Fibroblast of lung (primary cell): Measurements from ENCODE around the gene SLCO2B1. TPM values are rescaled to one million over a fixed set of nuclear protein-coding genes. Genes with fewer than 3 reads are reported as not detected.

Experiments used
- DNase-seq, 2 donors: peaks; one replicate each; pipeline versions ENCODE4 v3.0.0 to v3.0.0-alpha.2; 2010; ENCODE audit warnings: low read depth in 2 of 2
- H2AFZ ChIP-seq: 2 replicates; pipeline ENCODE4 v1.5.1; 2012; ENCODE audit warnings: low read length, control low read depth, inconsistent platforms
- H3K27ac ChIP-seq: 2 replicates; pipeline ENCODE4 v1.5.1; 2011; ENCODE audit warnings: low read length, control low read depth; ENCODE audit not compliant: insufficient read depth
- H3K27me3 ChIP-seq: 2 replicates; pipeline ENCODE4 v1.5.1; 2011; ENCODE audit warnings: mild to moderate bottlenecking, low read length; ENCODE audit not compliant: control insufficient read depth, insufficient read depth
- H3K36me3 ChIP-seq: 2 replicates; pipeline ENCODE4 v1.5.1; 2011; ENCODE audit warnings: low read length; ENCODE audit not compliant: control insufficient read depth, insufficient read depth
- H3K4me1 ChIP-seq: 2 replicates; pipeline ENCODE4 v1.5.1; 2011; ENCODE audit warnings: low read length; ENCODE audit not compliant: control insufficient read depth, insufficient read depth; ENCODE audit errors: extremely low read depth
- H3K4me2 ChIP-seq: 2 replicates; pipeline ENCODE4 v1.5.1; 2011; ENCODE audit warnings: low read length, control low read depth; ENCODE audit not compliant: insufficient read depth; ENCODE audit errors: extremely low read depth
- H3K4me3 ChIP-seq, 4 experiments: fragments of 200-600 bp in 1 of 4; sonication (generic) in 1 of 4; replicated peaks in 1 of 4; 2 replicates each; pipeline ENCODE4 v1.5.1; 2011 to 2016; ENCODE audit warnings: low read length in 4 of 4, low read depth in 3 of 4, mild to moderate bottlenecking in 3 of 4, control low read depth in 2 of 4, inconsistent platforms in 1 of 4, mixed read lengths in 1 of 4; ENCODE audit not compliant: insufficient read depth in 1 of 4; ENCODE audit errors: control extremely low read depth in 1 of 4
- H3K79me2 ChIP-seq: 2 replicates; pipeline ENCODE4 v1.5.1; 2012; ENCODE audit warnings: mild to moderate bottlenecking, low read length, inconsistent platforms; ENCODE audit not compliant: control insufficient read depth, insufficient read depth
- H3K9ac ChIP-seq: 2 replicates; pipeline ENCODE4 v1.5.1; 2011; ENCODE audit warnings: mild to moderate bottlenecking, low read length, control low read depth; ENCODE audit not compliant: insufficient read depth
- H3K9me3 ChIP-seq: 2 replicates; pipeline ENCODE4 v1.5.1; 2012; ENCODE audit warnings: low read depth, low read length; ENCODE audit not compliant: control insufficient read depth, insufficient read depth
- H4K20me1 ChIP-seq: 2 replicates; pipeline ENCODE4 v1.5.1; 2011; ENCODE audit warnings: low read length; ENCODE audit not compliant: control insufficient read depth, insufficient read depth; ENCODE audit errors: extremely low read depth
- EZH2 ChIP-seq: IDR thresholded peaks from 2 replicates; pipeline ENCODE4 v1.5.1; 2012; ENCODE audit warnings: low read length, control low read depth, mild to moderate bottlenecking; ENCODE audit errors: missing control alignments
- polyA plus RNA-seq, 2 donors: library from polyadenylated mRNA; depleted of rRNA in 1 of 2; stranded (reverse) in 1 of 2; unstranded in 1 of 2; fragments of >200 nt; gene quantifications; 2 replicates each; pipeline ENCODE4 v1.2.1, GENCODE V29; 2011 to 2012; ENCODE audit warnings: missing spikeins in 1 of 2
- total RNA-seq: library from RNA; depleted of rRNA; stranded (reverse); fragments of >200 nt; gene quantifications from 2 replicates; pipeline ENCODE4 v1.2.1, GENCODE V29; 2014
- TF ChIP-seq, protein P1 (sequence below), 2 donors: IDR thresholded peaks in 1 of 2; conservative IDR thresholded peaks in 1 of 2; 1 replicate in 1 of 2; 2 replicates in 1 of 2; pipeline ENCODE4 v1.5.1; 2011 to 2012; ENCODE audit warnings: low read length in 2 of 2, control low read depth in 1 of 2, inconsistent platforms in 1 of 2, low read depth in 1 of 2, mild to moderate bottlenecking in 1 of 2

Gene SLCO2B1
- total and polyA plus RNA-seq, 2 donors (not counting 1 experiment from before 2014, with no cell fraction given), result not detected

DNA sequence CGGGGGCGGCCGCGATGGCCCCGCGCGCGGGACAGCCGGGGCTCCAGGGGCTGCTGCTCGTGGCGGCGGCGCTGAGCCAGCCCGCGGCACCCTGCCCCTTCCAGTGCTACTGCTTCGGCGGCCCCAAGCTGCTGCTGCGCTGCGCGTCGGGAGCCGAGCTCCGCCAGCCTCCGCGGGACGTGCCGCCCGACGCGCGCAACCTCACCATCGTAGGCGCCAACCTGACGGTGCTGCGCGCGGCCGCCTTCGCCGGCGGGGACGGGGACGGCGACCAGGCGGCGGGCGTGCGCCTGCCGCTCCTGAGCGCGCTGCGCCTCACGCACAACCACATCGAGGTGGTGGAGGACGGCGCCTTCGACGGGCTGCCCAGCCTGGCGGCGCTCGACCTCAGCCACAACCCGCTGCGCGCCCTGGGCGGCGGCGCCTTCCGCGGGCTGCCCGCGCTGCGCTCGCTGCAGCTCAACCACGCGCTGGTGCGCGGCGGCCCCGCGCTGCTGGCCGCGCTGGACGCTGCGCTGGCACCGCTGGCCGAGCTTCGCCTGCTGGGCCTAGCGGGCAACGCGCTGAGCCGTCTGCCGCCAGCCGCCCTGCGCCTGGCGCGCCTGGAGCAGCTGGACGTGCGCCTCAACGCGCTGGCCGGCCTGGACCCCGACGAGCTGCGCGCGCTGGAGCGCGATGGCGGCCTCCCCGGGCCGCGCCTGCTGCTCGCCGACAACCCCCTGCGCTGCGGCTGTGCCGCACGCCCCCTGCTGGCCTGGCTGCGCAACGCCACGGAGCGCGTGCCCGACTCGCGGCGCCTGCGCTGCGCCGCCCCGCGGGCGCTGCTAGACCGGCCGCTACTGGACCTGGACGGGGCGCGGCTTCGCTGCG, 90.4 kb downstream of the SLCO2B1 start:
- Histone ChIP-seq H3K79me2 (no peaks in the 10 kb centered on the region), H3K4me1 (no peaks in the 10 kb centered on the region), H3K9ac (no peak overlapping the region), H3K4me2 (peak overlapping the region; percentile 78), H3K36me3 (no peaks in the 10 kb centered on the region), H3K9me3 (no peaks in the 10 kb centered on the region), H2AFZ (peak overlapping the region; percentile 73), H3K4me3 (peak overlapping the region in 2 of 4 experiments; percentile 31 to 49), H4K20me1 (no peaks in the 10 kb centered on the region), H3K27ac (no peak overlapping the region), H3K27me3 (peaks cover 37% of the 10 kb centered on the region)
- DNase-seq, result peak; percentile 74 to 77
- TF ChIP-seq EZH2, result peak; percentile 73
- TF ChIP-seq, protein P1, sequence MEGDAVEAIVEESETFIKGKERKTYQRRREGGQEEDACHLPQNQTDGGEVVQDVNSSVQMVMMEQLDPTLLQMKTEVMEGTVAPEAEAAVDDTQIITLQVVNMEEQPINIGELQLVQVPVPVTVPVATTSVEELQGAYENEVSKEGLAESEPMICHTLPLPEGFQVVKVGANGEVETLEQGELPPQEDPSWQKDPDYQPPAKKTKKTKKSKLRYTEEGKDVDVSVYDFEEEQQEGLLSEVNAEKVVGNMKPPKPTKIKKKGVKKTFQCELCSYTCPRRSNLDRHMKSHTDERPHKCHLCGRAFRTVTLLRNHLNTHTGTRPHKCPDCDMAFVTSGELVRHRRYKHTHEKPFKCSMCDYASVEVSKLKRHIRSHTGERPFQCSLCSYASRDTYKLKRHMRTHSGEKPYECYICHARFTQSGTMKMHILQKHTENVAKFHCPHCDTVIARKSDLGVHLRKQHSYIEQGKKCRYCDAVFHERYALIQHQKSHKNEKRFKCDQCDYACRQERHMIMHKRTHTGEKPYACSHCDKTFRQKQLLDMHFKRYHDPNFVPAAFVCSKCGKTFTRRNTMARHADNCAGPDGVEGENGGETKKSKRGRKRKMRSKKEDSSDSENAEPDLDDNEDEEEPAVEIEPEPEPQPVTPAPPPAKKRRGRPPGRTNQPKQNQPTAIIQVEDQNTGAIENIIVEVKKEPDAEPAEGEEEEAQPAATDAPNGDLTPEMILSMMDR (conservative IDR thresholded peaks at IDR 0.05 in 1 of 2, IDR thresholded peaks at IDR 0.05 in 1 of 2; ENCODE audit: low read depth in 1 of 2, low read length in 2 of 2), result peak; percentile 37 to 55

- Histone ChIP-seq H2AFZ (peak overlapping the region; percentile 90), H3K4me3 (peak overlapping the region in 2 of 4 experiments; percentile 31 to 49), H3K4me2 (peak overlapping the region; percentile 78), H3K79me2 (no peaks in the 10 kb centered on the region), H3K4me1 (no peaks in the 10 kb centered on the region), H3K9me3 (no peaks in the 10 kb centered on the region), H4K20me1 (no peaks in the 10 kb centered on the region), H3K27ac (no peak overlapping the region), H3K27me3 (peaks cover 40% of the 10 kb centered on the region), H3K9ac (no peak overlapping the region), H3K36me3 (no peaks in the 10 kb centered on the region)
- DNase-seq, result no peak
- peak; percentile 28 for TF ChIP-seq EZH2
- TF ChIP-seq, protein P1 (conservative IDR thresholded peaks at IDR 0.05 in 1 of 2, IDR thresholded peaks at IDR 0.05 in 1 of 2; ENCODE audit: low read depth in 1 of 2, low read length in 2 of 2), result no peak
These were observed 91.2 kb downstream of the SLCO2B1 start for GRCh38 chr11:75241906-75242644.
